RPMI7951 (cell line): Measurements from ENCODE around the gene KNDC1. TPM values are rescaled to one million over a fixed set of nuclear protein-coding genes. Genes with fewer than 3 reads are reported as not detected.
"Not testable (repeated sequence)": the region's sequence is repeated elsewhere in the genome, so short reads cannot be mapped to it uniquely, and the experiment has no call there.

ENCODE experiments used
- DNase-seq: peaks from one replicate; pipeline ENCODE4 v3.0.0-alpha.2; 2012; ENCODE audit warnings: low read depth
- total RNA-seq: library from RNA; depleted of rRNA; stranded (reverse); fragments of >200 nt; shearing (Covaris generic); gene quantifications from 2 replicates; pipeline ENCODE4 v1.2.3, GENCODE V29; 2014

Gene KNDC1
- total RNA-seq, 1 experiment from 2014 or later: not detected

- DNase-seq: no peak
Observed at GRCh38 chr10:133221331-133221730, 61.3 kb downstream of the KNDC1 start.

GRCh38 chr10:133221756-133222155, 61.7 kb downstream of the KNDC1 start:
- not testable (repeated sequence) for DNase-seq

DNA sequence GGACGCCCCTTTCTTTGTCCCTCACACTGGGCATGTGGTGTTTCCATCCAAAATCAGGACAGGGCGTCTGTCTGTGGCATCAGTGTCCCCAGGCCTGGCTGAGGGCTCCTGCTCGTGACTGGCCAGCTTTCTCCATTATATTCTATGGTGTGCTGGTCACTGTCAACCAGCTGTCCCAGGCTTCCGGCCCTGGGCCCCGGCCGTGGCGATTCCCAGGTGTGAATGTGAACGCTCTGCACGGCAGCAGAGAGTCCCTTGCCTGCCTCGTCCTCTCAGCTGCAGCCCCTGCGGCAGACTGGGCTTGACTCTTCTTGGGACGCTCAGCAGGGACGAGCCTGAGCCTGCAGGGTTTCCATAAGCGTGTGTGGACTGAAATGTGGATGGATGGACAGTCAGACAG, 64.1 kb downstream of the KNDC1 start:
- no peak for DNase-seq

DNA sequence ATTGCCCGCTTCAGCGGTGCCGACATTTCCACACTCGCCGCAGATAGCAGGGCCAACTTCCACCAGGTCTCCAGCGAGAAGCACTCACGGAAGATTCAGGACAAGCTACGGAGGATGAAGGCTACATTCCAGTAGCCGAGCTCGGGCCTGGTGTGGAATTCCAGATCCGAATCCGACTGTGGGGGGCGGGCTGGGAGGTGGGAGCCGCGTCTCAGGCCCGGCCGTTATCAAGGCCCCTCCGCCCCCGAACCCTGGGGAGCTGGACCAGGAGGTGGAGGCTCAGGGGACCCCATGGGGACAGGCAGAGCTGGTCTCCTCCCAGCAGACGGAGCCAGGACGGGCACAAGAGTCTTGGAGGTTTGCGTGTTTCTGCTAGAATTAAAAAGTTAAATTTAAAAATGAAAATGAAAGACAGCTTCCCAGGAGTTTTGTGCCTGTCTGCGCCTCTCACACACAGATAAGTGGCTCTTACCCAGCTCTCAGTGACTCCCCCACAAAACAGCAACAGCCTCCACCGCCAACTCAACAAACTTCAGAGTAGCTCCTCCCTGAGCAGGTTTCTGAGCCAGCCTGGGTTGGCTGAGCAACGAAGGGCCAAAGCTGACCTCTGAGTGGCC, 64.8 kb downstream of the KNDC1 start:
- no peak for DNase-seq

DNA sequence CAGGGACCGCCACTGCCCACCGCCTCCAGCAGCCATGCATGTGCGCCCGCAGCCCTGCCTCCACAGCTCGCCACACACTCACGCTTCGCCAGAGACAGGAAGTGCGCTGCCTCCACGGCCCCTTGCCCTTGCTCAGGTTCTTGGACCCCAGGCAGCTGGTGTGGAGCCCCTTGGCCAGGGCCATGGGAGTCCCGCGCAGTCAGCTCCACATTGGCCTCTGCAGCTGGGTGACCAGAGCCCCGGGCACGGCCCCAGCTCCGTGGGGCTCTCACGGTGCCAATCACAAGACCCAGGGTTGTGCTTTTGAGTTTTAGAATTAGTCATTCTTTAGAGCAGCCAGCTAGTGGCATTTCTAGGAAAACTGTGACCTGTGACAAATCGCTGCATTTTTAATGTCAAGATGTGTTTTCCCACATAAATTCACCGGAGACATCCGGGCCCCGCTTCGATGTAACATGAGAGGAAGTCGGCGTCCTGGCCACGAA, 65.7 kb downstream of the KNDC1 start:
- peak; percentile 29 for DNase-seq

- DNase-seq: peak; percentile 13
Observed at GRCh38 chr10:133226251-133226808, 66.3 kb downstream of the KNDC1 start.

DNA sequence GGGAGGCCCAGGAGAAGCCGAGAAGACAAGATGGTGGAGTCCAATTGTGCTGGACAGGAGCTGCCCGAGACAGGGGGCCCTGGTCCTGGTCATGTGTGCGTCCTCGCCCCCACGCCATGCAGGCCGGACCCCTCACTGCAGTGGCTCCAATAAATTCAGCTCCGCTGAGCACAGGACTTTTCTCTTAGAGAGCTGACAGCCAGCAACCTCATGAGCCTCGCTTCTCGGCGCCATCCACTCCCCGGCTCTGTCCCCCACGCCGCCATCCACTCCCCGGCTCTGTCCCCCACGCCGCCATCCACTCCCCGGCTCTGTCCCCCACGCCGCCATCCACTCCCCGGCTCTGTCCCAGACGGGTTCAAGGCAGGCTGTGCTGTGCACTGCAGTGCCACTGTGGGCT, 67.2 kb downstream of the KNDC1 start:
- no peak for DNase-seq

DNA sequence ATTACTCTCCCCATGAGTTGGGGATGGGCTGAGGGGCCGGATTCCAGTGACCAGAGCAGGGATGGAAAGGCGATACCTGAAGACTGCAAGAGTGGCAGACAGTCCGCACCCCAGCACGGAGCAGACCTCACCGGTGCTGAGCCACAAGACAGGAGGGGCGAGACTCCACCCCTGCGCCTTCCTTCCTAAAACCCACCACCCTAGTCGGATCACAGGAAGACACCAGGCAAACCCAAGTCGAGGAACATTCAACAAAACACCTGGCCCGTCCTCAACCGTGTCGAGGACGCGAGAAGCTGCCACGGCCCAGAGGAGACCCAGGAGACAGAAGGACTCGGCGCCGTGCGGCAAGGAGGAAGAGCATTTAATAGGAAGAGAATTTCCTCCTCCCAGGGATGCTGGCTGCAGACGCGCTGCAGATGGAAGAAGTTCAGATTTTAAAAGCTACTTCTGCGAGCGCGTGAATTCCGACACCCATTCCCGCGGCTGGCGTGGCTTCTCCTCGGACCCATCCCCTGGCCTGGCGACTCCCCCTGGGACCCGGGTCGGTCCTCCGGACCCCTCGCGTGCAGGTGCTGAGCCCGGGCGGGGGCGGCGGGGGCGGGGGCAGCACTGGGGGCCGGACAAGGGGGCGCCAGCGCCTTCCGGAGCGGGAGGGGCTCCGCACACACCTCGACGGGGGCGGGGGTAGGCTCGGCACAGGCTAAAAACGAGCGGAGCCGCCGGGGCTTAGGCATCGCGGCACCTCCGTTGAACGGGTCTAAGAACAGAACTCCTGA, 69.4 kb downstream of the KNDC1 start:
- DNase-seq: no peak

DNA sequence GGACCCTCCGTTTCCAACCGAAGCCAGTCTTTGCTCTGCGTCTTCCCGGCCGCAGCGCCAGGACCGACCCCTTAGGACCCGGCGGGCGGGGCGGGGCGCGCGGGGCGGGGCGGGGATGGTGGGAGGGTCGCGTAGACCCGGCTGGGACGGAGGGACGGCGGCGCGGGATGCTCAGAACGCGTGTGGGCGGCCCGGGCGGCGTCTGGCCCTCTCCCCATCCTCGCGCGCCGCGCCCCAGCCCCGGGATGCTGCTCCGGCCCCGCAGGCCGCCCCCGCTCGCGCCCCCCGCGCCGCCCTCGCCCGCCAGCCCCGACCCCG, 70.0 kb downstream of the KNDC1 start, which contains the start of gene UTF1:
UTF1 (plus strand) TSS at position 174 of the 318 bp plus-strand sequence; CDS start at position 246, 72 bp downstream.
- no peak for DNase-seq

GRCh38 chr10:133230387-133231195, 70.6 kb downstream of the KNDC1 start:
- DNase-seq: no peak

DNA sequence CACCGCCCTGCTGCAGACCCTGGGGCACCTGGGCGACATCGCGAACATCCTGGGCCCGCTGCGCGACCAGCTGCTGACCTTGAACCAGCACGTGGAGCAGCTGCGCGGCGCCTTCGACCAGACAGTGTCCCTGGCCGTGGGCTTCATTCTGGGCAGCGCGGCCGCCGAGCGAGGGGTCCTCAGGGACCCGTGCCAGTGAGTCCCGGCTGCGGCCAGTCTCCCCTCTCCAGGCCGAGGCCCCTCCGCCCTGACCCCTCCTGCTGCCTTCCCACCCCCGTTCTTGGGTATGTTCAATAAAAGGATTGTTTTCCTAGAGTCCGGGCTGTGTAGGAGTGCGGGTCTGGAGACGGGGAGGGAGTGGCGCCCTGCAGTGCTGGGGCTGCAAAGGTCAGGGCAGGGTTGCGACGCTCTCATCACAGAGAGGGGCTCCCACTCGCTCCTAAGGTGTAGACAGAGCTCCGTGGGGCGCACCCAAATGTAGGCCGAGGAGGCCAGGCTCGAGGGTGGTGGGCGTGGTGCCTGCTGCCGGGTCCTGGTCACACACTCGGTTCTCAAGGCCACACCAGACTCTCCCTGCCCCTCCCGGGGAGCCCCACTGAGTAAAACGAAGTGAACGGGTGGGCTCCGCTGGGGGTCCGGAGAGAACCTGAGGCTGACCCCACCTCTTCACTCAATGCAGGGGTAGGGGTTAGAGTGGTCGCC, 71.4 kb downstream of the KNDC1 start:
- DNase-seq: no peak

GRCh38 chr10:133231946-133232574, 72.0 kb downstream of the KNDC1 start:
- no peak for DNase-seq

GRCh38 chr10:133234796-133235195, 74.8 kb downstream of the KNDC1 start:
- not testable (repeated sequence) for DNase-seq

DNA sequence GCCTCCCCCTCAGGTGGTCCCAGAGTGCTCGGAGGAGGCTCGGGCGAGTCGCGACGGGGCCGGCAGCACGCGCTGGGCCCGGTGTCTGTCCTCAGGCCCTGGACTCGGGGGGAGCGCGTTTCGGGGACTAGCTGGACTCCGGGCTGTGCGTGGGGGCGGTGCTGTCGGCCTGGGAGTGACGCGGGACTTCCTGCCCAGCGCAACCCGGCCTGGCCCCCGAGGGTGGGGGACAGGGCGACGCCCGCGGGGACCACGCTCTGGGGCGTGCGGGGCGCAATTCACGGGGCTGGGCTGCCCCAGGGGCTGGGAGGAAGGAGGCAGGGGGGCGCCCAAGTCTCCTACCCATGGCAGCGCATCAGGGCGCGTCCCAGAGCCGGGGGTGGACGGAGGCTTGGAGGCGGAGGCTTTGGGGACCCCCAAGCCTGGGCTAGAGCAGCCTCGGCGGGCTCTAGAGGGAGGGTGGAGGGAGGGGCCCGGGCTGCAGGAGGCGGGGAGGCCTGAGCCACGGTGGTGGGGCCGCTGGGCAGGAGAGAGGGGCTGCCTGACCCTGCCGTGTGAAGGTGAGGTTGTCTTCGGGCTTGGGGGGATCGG, 75.3 kb downstream of the KNDC1 start:
- no peak for DNase-seq

DNA sequence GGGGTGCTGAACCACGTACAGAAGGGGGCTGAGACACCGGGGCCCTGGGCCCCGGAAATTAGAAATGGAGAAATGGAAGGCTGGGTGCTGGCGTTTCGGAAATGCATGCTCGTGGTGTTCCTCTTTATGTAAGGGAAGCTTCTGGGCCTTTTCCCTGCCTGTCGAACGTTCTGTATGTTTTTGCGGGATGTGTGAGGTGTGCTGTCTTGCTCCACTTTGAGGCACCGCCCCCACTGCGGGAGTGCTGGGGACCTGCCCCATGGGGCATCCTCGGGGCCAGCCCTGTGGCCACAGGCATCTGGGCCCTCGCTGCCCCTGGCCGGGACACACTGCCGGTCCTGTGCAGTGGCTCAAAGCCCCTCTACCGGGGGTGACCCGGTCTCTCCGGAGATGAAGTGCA, 75.9 kb downstream of the KNDC1 start:
- DNase-seq: no peak

- DNase-seq: no peak
Observed at GRCh38 chr10:133236401-133237240, 76.6 kb downstream of the KNDC1 start.

DNA sequence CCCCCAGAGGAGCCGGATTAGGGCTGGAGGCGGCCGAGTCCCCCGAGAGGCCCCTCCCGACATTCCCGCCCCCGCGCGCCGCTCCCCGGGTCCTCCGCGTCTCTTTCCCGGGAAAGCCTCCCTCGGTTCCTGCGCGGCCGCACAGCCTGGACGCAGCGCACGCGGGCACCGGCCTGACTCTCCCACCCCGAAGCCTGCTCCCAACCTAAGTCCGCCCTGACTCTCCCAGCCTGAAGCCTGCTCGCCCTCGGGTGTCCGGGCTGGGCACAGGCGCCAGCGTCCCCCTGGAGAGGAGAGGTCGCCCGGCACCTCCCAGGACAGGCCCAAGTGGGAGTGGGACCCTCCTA, 77.2 kb downstream of the KNDC1 start:
- no peak for DNase-seq

- no peak for DNase-seq
Observed at GRCh38 chr10:133237588-133238465, 77.8 kb downstream of the KNDC1 start, which contains the start of gene VENTX. Gene VENTX (plus strand): TSS chr10:133237855. CDS start chr10:133237915, 60 bp downstream.

- DNase-seq: no peak
Observed at GRCh38 chr10:133238466-133238804, 78.4 kb downstream of the KNDC1 start.
